Urothelium cell line (cell line): ENCODE data around the gene PPEF2.

Experiments
- DNase-seq: peaks from one replicate; pipeline ENCODE4 v3.0.0; 2011; ENCODE audit warnings: low spot score, mixed read lengths
- FAIRE-seq: peaks from 2 replicates; lab custom pipeline; 2011; peaks lifted over from hg19 to GRCh38; lab: Jason Lieb, UNC

Gene PPEF2

DNA sequence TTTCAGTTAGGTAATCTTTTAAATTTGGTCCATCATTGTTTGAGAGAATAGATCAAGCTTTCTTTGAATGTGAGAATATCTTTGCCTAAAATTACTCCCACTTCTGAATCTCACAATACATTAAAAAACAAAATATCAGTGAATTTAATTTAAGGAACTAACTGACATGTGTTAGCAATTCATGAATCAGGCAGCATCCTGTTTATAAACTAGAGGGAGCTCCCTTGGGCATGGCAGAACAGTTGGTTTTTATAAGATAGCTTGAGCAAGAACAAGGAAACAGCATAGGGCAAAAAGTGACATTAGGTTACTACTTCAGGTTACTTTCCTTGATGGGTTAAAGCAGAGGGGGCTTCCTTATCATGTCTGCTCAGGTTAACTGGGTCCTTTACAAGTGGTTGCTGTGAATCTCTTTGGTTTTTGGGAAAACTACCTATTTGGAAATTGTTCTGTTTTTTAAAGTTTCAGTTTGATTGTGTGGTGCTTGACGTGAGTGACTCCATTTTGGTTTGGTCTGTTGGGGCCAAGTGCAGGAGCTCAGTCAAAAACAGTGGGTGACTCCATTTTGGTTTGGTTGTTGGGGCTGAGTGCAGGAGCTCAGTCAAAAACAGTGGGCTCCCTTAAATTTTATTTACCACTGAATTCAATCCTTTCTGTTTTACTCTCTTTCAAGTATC is 68.0 kb downstream of the PPEF2 start:
- no peak for FAIRE-seq
- no peak for DNase-seq

- no peak for DNase-seq
- no peak for FAIRE-seq
These were observed 70.3 kb downstream of the PPEF2 start for GRCh38 chr4:75831856-75832405.

GRCh38 chr4:75830906-75831305 is 71.3 kb downstream of the PPEF2 start:
- no peak for FAIRE-seq
- no peak for DNase-seq

DNA sequence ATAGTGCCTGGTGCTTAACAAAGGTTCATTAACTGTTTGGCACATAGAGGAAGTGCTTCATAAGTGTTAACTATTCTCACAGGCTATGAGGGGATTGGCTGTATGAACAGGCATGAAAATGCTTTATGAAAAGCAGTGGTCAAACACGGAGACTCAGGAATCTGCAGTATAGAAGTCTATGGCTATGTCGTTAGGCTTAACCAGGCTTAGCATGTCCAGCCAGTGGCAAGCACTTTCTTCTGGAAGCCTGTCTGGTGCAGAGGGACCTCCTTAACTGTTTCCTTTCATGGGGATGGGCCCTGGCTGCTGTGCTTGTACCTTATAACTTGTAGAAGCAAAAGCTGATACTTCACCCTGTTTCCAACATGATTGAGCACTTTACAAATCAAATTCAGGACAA is 78.4 kb downstream of the PPEF2 start:
- FAIRE-seq (no peak), DNase-seq (no peak)

- FAIRE-seq (no peak), DNase-seq (no peak)
These were observed 79.8 kb downstream of the PPEF2 start for GRCh38 chr4:75822416-75822815.

DNA sequence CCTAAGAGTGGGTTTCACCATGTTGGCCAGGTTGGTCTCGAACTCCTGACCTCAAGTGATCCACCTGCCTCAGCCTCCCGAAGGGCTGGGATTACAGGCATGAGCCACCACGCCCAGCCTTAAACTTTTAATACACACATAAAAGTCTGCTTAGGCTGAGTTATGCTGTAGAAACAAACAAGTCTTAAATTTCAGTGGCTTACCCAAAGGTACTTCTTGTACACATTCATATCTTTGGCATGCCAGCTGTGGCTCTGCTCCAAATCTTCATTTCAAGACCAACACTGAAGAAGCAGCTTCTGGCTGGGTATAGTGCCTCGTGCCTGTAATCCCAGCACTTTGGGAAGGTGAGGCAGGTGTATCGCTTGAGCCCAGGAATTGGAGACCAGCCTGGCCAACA is 80.3 kb downstream of the PPEF2 start:
- no peak for FAIRE-seq
- no peak for DNase-seq

- no peak for FAIRE-seq
- DNase-seq = no peak
These were observed 81.0 kb downstream of the PPEF2 start for GRCh38 chr4:75821216-75821615.

GRCh38 chr4:75820676-75821075 is 81.6 kb downstream of the PPEF2 start:
- DNase-seq (no peak), FAIRE-seq (no peak)

- DNase-seq = no peak
- no peak for FAIRE-seq
These were observed 82.1 kb downstream of the PPEF2 start for GRCh38 chr4:75820197-75820596.

DNA sequence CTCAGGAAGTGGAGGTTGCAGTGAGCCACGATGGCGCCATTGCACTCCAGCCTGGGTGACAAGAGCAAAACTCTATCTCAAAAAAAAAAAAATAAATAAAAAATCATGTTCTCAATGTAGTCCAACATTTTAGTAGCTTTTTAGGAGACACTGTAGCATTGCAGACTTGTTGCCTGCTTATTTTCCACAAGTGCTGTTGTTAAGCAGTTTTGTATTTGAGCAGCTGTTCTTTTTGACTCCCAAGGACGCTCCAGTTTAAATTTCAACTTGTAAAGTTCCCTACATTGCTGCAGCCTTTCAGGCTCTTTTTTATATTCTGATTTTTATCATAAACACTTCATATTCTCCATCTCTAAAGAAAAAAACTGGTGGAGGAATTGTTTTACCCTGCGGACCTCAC is 83.1 kb downstream of the PPEF2 start:
- DNase-seq = no peak
- FAIRE-seq = no peak

- FAIRE-seq (no peak), DNase-seq (no peak)
These were observed 84.4 kb downstream of the PPEF2 start for GRCh38 chr4:75817901-75818300.
